Stimulated activated CD4-positive, alpha-beta T cell treated with anti-CD3 and anti-CD28 coated beads, Interleukin-12 subunit alpha, Interleukin-12 subunit beta, amount 100 ng/mL, for 24 hours (primary cell): Measurements from ENCODE around the gene ZNF3.

Experiments
- DNase-seq, 2 experiments: peaks; one replicate each; pipeline ENCODE4 v3.0.0-alpha.2; 2020; ENCODE audit warnings: low read depth in 2 of 2

The ZNF3 gene

GRCh38 chr7:100109521-100110163, 28.1 kb upstream of the ZNF3 start:
- no peak for DNase-seq

GRCh38 chr7:100107890-100108289, 26.4 kb upstream of the ZNF3 start:
- no peak for DNase-seq

GRCh38 chr7:100107125-100107737, 25.7 kb upstream of the ZNF3 start:
- DNase-seq: no peak

GRCh38 chr7:100106633-100107032, 25.1 kb upstream of the ZNF3 start:
- DNase-seq: no peak

GRCh38 chr7:100105534-100105933, 24.0 kb upstream of the ZNF3 start:
- no peak for DNase-seq

- no peak for DNase-seq
Measured at GRCh38 chr7:100102950-100103840, 21.7 kb upstream of the ZNF3 start.

GRCh38 chr7:100101016-100101862, 19.7 kb upstream of the ZNF3 start, which contains the start of the genes AP4M1 and MCM7:
AP4M1 (plus strand) TSS chr7:100101643; CDS start chr7:100101715, 72 bp downstream.
MCM7 (minus strand) TSS chr7:100101397; CDS start chr7:100101294, 103 bp downstream.
- peak; percentile 95 to 97 for DNase-seq

- peak; percentile 77 to 79 for DNase-seq
Measured at GRCh38 chr7:100100420-100101015, 19.0 kb upstream of the ZNF3 start.

- DNase-seq: no peak
Measured at GRCh38 chr7:100099452-100099851, 17.9 kb upstream of the ZNF3 start.

GRCh38 chr7:100098913-100099312, 17.4 kb upstream of the ZNF3 start:
- no peak for DNase-seq

- no peak for DNase-seq
Measured at GRCh38 chr7:100095704-100096103, 14.2 kb upstream of the ZNF3 start.

- no peak for DNase-seq
Measured at GRCh38 chr7:100095289-100095688, 13.8 kb upstream of the ZNF3 start.

GRCh38 chr7:100093925-100094486, 12.5 kb upstream of the ZNF3 start:
- DNase-seq: no peak

GRCh38 chr7:100093498-100093897, 12.0 kb upstream of the ZNF3 start:
- no peak for DNase-seq

- no peak for DNase-seq
Measured at GRCh38 chr7:100093054-100093453, 11.5 kb upstream of the ZNF3 start.

- DNase-seq: no peak
Measured at GRCh38 chr7:100091411-100092181, 10.1 kb upstream of the ZNF3 start.

GRCh38 chr7:100090527-100091410, 9.2 kb upstream of the ZNF3 start:
- no peak for DNase-seq

GRCh38 chr7:100089458-100090196, 8.1 kb upstream of the ZNF3 start:
- no peak for DNase-seq
